Testis (tissue), 3 donors: ENCODE measurements around the gene SEZ6L. TPM values are rescaled to one million over a fixed set of nuclear protein-coding genes. Genes with fewer than 3 reads are reported as not detected.

Source experiments
- DNase-seq: peaks from one replicate; pipeline ENCODE4 v3.0.0-alpha.2; 2019
- H3K27ac ChIP-seq, 2 donors: fragments of 200-600 bp; sonication (generic); one replicate each; pipeline ENCODE4 v1.5.1; 2019
- H3K27me3 ChIP-seq: fragments of 200-600 bp; sonication (generic); one replicate; pipeline ENCODE4 v1.5.1; 2019
- H3K36me3 ChIP-seq: fragments of 200-600 bp; sonication (generic); one replicate; pipeline ENCODE4 v1.5.1; 2017; ENCODE audit warnings: low read depth; ENCODE audit errors: missing control alignments
- H3K4me1 ChIP-seq: fragments of 200-600 bp; sonication (generic); one replicate; pipeline ENCODE4 v1.5.1; 2019
- H3K4me3 ChIP-seq, 2 donors: fragments of 200-600 bp; sonication (generic); one replicate each; pipeline ENCODE4 v1.5.1; 2017 to 2019
- H3K9me3 ChIP-seq: fragments of 200-600 bp; sonication (generic); one replicate; pipeline ENCODE4 v1.5.1; 2017
- POLR2A ChIP-seq: fragments of 450-650 bp; IDR thresholded peaks from one replicate; pipeline ENCODE4 v1.6.1; 2017; ENCODE audit warnings: antibody characterized with exemption, mild to moderate bottlenecking, moderate library complexity
- WGBS, 2 donors: methylation state at CpG; one replicate each; pipeline ENCODE4 v1.1.5; 2018; 5-methylcytosine and 5-hydroxymethylcytosine counted together
- intact Hi-C: fragments of 100-400 bp; cut with DNase I; formaldehyde crosslinking; loops from one replicate; pipeline ENCODE4 v1.15.1; 2023; ENCODE audit warnings: low total_unique reads
- polyA plus RNA-seq: library from polyadenylated mRNA; stranded (reverse); fragments of 350-450 nt; fragmentation: Illumina TruSeq; extraction: RNeasy Lipid Tissue Mini Kit (QIAGEN cat#74804); gene quantifications from one replicate; pipeline ENCODE4 v1.2.3, GENCODE V29; 2014; ENCODE audit warnings: low read depth, low replicate concordance; ENCODE audit not compliant: insufficient read depth
- small RNA-seq, 2 donors: library from RNA; depleted of rRNA; stranded (forward); fragments of <200 nt; gene quantifications; one replicate each; pipeline ENCODE3, GENCODE V24; 2016
- total RNA-seq, 2 donors: library from RNA; depleted of rRNA; stranded (reverse); fragments of >200 nt; gene quantifications; one replicate each; pipeline ENCODE4 v1.2.3, GENCODE V29; 2016
- TF ChIP-seq, protein P1 (sequence below), 3 experiments: fragments of 450-650 bp in 2 of 3; fragments of 200-600 bp in 1 of 3; sonication (generic) in 1 of 3; IDR thresholded peaks; one replicate each; pipeline ENCODE4 v1.5.1; 2016 to 2019; ENCODE audit warnings: antibody characterized with exemption in 3 of 3, mild to moderate bottlenecking in 2 of 3, moderate library complexity in 1 of 3

SEZ6L gene
- total and polyA plus RNA-seq, 3 donors from 2014 or later: 0.69 to 1.4 (median 0.71) TPM

DNA sequence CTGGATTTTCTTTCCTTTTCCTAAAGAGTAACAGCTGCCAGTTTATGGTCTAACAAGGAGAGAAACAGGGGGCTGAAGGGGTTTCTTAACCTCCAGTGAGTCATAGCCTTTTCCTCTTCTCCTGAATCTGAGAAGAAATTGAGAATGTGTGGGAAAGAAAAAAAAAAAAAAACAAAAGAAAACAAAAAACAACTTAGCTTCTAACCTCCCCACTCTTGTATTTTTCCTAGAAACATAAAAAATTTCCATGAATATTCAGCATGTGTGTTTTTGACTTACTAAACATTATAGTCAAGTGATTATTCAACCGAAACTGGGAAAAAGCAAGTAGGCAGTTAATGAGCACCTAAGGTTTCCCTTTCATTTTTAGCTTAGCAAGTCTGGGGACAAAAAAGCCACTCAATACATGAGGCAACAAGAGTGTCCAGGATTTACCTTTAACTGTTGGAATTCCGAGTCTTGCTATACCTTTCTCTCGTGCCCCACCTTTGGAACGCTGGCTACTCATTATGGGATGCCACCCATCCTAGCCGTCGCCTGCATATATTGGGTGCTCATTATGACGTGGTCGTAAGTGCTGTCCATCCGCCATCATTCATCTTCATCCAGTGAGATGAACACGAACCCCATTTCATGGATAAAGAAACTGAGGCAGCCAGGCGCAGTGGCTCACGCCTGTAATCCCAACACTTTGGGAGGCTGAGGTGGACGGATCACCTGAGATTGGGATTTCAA is 262.2 kb downstream of the SEZ6L start:
- H3K27ac ChIP-seq: no peak overlapping the region
- 92 to 93% methylated on average over 13 of the region's 13 CpGs for WGBS, 2 donors
- no peaks in the 10 kb centered on the region for H3K9me3 ChIP-seq
- no peak for DNase-seq
- TF ChIP-seq, protein P1, sequence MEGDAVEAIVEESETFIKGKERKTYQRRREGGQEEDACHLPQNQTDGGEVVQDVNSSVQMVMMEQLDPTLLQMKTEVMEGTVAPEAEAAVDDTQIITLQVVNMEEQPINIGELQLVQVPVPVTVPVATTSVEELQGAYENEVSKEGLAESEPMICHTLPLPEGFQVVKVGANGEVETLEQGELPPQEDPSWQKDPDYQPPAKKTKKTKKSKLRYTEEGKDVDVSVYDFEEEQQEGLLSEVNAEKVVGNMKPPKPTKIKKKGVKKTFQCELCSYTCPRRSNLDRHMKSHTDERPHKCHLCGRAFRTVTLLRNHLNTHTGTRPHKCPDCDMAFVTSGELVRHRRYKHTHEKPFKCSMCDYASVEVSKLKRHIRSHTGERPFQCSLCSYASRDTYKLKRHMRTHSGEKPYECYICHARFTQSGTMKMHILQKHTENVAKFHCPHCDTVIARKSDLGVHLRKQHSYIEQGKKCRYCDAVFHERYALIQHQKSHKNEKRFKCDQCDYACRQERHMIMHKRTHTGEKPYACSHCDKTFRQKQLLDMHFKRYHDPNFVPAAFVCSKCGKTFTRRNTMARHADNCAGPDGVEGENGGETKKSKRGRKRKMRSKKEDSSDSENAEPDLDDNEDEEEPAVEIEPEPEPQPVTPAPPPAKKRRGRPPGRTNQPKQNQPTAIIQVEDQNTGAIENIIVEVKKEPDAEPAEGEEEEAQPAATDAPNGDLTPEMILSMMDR (IDR thresholded peaks at IDR 0.05): no peak
- TF ChIP-seq POLR2A: no peak
- intact Hi-C loops: no loop called here
- no peaks in the 10 kb centered on the region for H3K27me3 ChIP-seq
- H3K4me3 ChIP-seq: no peak overlapping the region
- H3K36me3 ChIP-seq: no peaks in the 10 kb centered on the region
- H3K4me1 ChIP-seq: peaks cover 4% of the 10 kb centered on the region

DNA sequence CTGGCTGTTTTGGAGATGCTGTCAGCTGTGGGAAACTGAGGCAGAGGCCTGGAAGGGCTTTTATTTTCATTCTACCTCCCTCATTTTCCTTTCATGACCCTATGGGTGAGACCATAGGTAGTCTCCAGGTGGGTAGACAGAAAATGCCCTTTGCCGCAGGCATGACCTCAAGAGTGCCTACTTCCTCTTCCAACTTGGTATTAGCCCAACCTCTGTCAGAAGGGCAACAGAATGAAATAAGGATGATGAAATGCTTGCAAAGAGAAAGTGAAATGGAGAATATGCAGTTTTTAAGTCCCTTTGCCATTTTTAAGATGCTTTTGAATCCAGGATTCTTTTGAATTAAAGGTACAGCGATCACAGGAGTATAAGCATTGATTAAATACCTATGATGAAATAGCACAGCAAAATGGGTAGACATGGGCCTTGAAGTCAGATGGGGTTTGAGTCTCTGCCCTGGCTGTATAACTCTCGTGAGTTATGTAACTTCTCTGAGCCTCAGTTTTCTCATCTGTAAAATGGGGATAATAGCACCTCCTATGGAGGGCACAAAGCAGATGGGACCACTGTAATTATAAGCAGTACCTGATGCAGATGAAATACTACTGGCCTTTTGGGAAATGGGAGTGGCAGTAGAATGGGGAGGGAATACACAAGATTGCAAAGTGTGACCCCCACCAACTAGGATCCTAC is 263.5 kb downstream of the SEZ6L start:
- Histone ChIP-seq H3K4me3 (no peak overlapping the region), H3K27me3 (no peaks in the 10 kb centered on the region), H3K9me3 (no peaks in the 10 kb centered on the region), H3K27ac (no peak overlapping the region), H3K36me3 (no peaks in the 10 kb centered on the region), H3K4me1 (peaks cover 4% of the 10 kb centered on the region)
- TF ChIP-seq, protein P1 (IDR thresholded peaks at IDR 0.05): no peak
- no peak for TF ChIP-seq POLR2A
- WGBS, 2 donors: 92 to 94% methylated on average over 3 of the region's 3 CpGs
- intact Hi-C loops: no loop called here
- DNase-seq: no peak

Small RNA genes within 50 kb of the gene (small RNA-seq; reads per million reads assigned to genes)
- 0 reads per million in 2 donors for gene RNA5SP495
